ENCODE results near the gene ACVRL1. TPM values are rescaled to one million over a fixed set of nuclear protein-coding genes. Genes with fewer than 3 reads are reported as not detected.

ACVRL1 gene
- total and polyA plus RNA-seq, 10 of the 15 experiments (the other 5 are each of a cell fraction or from before 2014, with no cell fraction given): not detected

- FAIRE-seq (no peak), DNase-seq (ENCODE audit: low read depth, low spot score) (no peak), ATAC-seq (no peak)
- Histone ChIP-seq H3K9ac (ENCODE audit: control insufficient read depth, insufficient read depth, low read length) (no peak overlapping the region), H3K36me3 (ENCODE audit: control insufficient read depth in 2 of 2, insufficient read depth in 2 of 2, low read length in 1 of 2) (no peaks in the 10 kb centered on the region), H4K20me1 (ENCODE audit: control insufficient read depth, insufficient read depth) (no peaks in the 10 kb centered on the region), H3K4me1 (ENCODE audit: control insufficient read depth, insufficient read depth, low read length) (no peaks in the 10 kb centered on the region), H3K4me2 (ENCODE audit: control insufficient read depth, insufficient read depth) (no peak overlapping the region), H3K9me3 (replicated peaks; ENCODE audit: control insufficient read depth, insufficient read depth, low read length) (no peaks in the 10 kb centered on the region), H3K27ac (ENCODE audit: control insufficient read depth, insufficient read depth) (no peak overlapping the region), H3K4me3 (no peak overlapping the region), H3K79me2 (ENCODE audit: control insufficient read depth, insufficient read depth, low read length) (no peaks in the 10 kb centered on the region), H2AFZ (ENCODE audit: control insufficient read depth, low read depth, low read length) (no peak overlapping the region), H3K27me3 (replicated peaks in 1 of 2; ENCODE audit: control insufficient read depth in 2 of 2, insufficient read depth in 2 of 2, low read length in 1 of 2) (peaks cover 0 to 1% of the 10 kb centered on the region in 2 experiments; a peak in 1 of 4 replicates)
- WGBS (ENCODE audit: insufficient coverage, insufficient replicate concordance, low lambda C conversion rate, missing lambda C conversion rate): 28% methylated on average over 6 of the region's 6 CpGs
- ChIA-PET POLR2A (no interaction called here), CTCF (interaction anchor here (0.7 to 3.3 kb wide), 10 partner anchors 17 to 192 kb away, joined by 3 to 12 read pairs (median 4); no protein-coding TSS in a partner anchor), RAD21 (ENCODE audit: unreplicated experiment) (no interaction called here), SMC1A (ENCODE audit: uncharacterized antibody, unreplicated experiment) (interaction anchor here (1.9 kb wide), 1 partner anchor 110 kb away, joined by 5 read pairs; no protein-coding TSS in a partner anchor)
- BruUV-seq (replicated peaks): no TSS peak
- in situ Hi-C loops (cut with MboI) (no loop called here), intact Hi-C loops (cut with micrococcal nuclease; ENCODE audit: unreplicated experiment) (loop anchor here (2.0 to 5.0 kb wide), 2 partner anchors 87 to 129 kb away; no protein-coding TSS in a partner anchor)
- TF ChIP-seq CREB1 (IDR thresholded peaks at IDR 0.05; ENCODE audit: low read depth) (no peak), ETV6 (conservative IDR thresholded peaks at IDR 0.05 in 1 of 2, IDR thresholded peaks at IDR 0.05 in 1 of 2; ENCODE audit: borderline replicate concordance in 1 of 2, low read depth in 1 of 2) (no peak), ZNF217 (IDR thresholded peaks at IDR 0.05) (no peak), CBX5 (IDR thresholded peaks at IDR 0.05; ENCODE audit: low read depth) (no peak), SP1 (IDR thresholded peaks at IDR 0.05; ENCODE audit: low read depth, low read length) (no peak), MTA2 (IDR thresholded peaks at IDR 0.05; ENCODE audit: low read depth) (no peak), ELK1 (IDR thresholded peaks at IDR 0.05; ENCODE audit: low read depth, low read length) (no peak), SPI1 (IDR thresholded peaks at IDR 0.05; ENCODE audit: borderline replicate concordance, insufficient read depth, low read depth, low read length) (no peak), SUPT20H (IDR thresholded peaks at IDR 0.05; ENCODE audit: borderline replicate concordance, control insufficient read depth, low read depth, low read length) (no peak), KLF5 (IDR thresholded peaks at IDR 0.05; ENCODE audit: partially characterized antibody) (no peak), BHLHE40 (IDR thresholded peaks at IDR 0.05; ENCODE audit: borderline replicate concordance in 1 of 2, low read depth in 2 of 2, low read length in 1 of 2) (no peak), ZNF687 (IDR thresholded peaks at IDR 0.05) (no peak)
- TF ChIP-seq, protein P1, sequence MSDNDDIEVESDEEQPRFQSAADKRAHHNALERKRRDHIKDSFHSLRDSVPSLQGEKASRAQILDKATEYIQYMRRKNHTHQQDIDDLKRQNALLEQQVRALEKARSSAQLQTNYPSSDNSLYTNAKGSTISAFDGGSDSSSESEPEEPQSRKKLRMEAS (IDR thresholded peaks at IDR 0.05; ENCODE audit: low read depth, low read length): no peak
- TF ChIP-seq, protein P2, sequence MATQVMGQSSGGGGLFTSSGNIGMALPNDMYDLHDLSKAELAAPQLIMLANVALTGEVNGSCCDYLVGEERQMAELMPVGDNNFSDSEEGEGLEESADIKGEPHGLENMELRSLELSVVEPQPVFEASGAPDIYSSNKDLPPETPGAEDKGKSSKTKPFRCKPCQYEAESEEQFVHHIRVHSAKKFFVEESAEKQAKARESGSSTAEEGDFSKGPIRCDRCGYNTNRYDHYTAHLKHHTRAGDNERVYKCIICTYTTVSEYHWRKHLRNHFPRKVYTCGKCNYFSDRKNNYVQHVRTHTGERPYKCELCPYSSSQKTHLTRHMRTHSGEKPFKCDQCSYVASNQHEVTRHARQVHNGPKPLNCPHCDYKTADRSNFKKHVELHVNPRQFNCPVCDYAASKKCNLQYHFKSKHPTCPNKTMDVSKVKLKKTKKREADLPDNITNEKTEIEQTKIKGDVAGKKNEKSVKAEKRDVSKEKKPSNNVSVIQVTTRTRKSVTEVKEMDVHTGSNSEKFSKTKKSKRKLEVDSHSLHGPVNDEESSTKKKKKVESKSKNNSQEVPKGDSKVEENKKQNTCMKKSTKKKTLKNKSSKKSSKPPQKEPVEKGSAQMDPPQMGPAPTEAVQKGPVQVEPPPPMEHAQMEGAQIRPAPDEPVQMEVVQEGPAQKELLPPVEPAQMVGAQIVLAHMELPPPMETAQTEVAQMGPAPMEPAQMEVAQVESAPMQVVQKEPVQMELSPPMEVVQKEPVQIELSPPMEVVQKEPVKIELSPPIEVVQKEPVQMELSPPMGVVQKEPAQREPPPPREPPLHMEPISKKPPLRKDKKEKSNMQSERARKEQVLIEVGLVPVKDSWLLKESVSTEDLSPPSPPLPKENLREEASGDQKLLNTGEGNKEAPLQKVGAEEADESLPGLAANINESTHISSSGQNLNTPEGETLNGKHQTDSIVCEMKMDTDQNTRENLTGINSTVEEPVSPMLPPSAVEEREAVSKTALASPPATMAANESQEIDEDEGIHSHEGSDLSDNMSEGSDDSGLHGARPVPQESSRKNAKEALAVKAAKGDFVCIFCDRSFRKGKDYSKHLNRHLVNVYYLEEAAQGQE (IDR thresholded peaks at IDR 0.05; ENCODE audit: low read depth, low read length): no peak
Measured at GRCh38 chr12:51893786-51894185, 13.5 kb upstream of the ACVRL1 start.

Data from GM12878 (cell line).